Activated CD8-positive, alpha-beta memory T cell treated with anti-CD3 and anti-CD28 coated beads for 24 hours (primary cell): ENCODE results near the gene LGALS4.
"Not testable (repeated sequence)": the region's sequence is repeated elsewhere in the genome, so short reads cannot be mapped to it uniquely, and the experiment has no call there.

Source experiments
- DNase-seq: peaks from one replicate; pipeline ENCODE4 v3.0.0-alpha.2; 2020

LGALS4 gene

GRCh38 chr19:38792250-38793111 is 20.3 kb downstream of the LGALS4 start:
- peak; percentile 77 for DNase-seq

- not testable (repeated sequence) for DNase-seq
These were observed 21.2 kb downstream of the LGALS4 start for GRCh38 chr19:38791451-38792064.

DNA sequence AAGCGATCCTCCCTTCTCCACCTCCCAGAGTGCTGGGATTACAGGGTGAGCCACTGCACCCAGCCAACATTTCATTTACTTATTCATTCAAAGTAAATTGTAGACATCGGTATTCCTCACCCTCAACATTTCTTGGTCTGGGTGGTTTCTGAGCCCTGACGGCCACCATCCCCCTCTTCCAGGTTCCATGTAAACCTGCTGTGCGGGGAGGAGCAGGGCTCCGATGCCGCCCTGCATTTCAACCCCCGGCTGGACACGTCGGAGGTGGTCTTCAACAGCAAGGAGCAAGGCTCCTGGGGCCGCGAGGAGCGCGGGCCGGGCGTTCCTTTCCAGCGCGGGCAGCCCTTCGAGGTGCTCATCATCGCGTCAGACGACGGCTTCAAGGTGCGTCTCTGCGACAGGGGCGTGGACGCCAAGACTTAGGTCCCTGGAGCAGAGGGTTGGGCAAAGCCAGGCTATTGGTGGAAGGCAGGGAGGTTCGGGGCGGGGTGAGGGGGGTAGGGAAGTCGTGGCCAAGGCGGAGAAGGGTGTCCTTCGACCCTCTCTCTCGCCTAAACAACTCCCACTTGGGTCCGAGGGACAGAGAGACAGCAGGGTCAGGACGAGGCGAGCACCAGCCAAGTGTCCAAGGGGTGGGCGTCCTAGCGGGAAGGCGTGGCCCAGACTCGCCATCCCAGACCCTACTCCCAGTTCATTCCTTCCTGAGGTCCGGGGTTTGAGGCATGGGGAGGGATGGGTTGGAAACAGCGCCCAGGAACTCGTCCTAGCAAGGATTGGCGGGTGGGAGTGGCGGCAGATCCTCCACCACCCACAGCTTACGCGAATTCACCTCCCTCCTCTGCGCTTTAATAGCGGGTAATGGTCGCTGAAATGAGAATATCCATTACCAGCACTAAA is 22.0 kb downstream of the LGALS4 start:
- not testable (repeated sequence) for DNase-seq

DNA sequence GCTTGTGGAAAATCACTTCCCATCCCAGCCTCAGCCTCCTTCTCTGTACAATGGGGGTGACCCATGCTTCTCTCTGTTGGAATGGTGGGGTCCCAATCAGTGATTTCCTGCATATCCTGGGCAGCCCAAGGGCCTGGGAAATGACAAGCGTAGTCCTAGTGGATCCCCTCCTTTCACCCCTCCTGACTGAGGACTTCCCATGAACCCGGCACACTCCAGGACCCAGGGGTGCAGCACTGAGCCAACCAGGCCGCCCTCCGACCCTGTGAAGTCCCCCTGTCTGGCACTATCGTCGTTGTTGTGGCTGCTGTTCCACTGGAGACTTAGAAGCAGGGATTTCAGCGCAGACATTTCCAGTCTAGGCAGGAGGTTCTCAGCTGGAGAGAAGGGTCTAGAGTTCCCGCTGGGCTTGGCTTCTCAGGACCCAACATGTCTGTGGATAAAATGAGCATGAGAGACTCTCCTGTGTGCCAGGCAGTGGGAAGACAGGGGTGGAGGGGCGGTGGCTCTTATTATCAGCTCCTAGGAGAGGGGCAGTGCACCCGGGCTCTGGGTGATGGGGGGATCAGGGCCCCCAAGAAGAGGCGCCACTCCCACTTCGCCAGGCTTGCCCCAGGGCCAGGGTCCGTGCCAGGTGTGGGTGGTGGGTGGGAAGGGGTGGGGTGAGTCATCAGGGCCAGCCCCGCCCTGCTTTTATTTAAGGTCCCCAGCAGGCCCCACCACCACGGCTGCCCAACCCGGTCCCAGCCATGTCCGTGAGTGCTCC is 24.1 kb downstream of the LGALS4 start, which contains the start of gene LGALS7B:
TSS of gene LGALS7B (plus strand) at position 723 of the 766 bp plus-strand sequence. CDS start at position 750, 27 bp downstream.
- no peak for DNase-seq

GRCh38 chr19:38786572-38787265 is 26.0 kb downstream of the LGALS4 start:
- no peak for DNase-seq

- not testable (repeated sequence) for DNase-seq
These were observed 26.7 kb downstream of the LGALS4 start for GRCh38 chr19:38786061-38786460.

DNA sequence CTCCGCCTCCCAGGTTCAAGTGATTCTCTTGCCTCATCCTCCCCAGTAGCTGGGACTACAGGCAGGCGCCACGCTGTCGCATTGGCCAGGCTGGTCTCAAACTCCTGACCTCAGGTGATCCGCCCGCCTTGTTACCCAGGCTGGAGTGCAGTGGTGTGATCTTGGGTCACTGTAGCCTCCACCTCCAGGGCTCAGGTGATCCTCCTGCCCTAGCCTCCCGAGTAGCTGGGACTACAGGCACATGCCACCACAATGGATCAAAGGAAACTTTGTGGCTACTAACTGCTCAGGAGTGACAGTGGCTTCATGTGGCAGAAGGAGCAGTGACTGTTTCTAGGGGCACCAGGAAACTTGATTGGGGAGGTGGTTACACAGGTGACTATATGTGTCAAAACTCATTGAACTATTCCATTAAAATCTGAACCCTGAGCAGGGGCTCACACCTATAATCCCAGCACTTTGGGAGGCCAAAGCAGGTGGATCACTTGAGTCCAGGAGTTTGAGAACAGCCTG is 27.5 kb downstream of the LGALS4 start:
- no peak for DNase-seq

- no peak for DNase-seq
These were observed 28.5 kb downstream of the LGALS4 start for GRCh38 chr19:38784224-38784623.

GRCh38 chr19:38782212-38782611 is 30.5 kb downstream of the LGALS4 start:
- DNase-seq = not testable (repeated sequence)

- no peak for DNase-seq
These were observed 31.7 kb downstream of the LGALS4 start for GRCh38 chr19:38781058-38781457.

GRCh38 chr19:38780443-38780842 is 32.3 kb downstream of the LGALS4 start:
- no peak for DNase-seq

DNA sequence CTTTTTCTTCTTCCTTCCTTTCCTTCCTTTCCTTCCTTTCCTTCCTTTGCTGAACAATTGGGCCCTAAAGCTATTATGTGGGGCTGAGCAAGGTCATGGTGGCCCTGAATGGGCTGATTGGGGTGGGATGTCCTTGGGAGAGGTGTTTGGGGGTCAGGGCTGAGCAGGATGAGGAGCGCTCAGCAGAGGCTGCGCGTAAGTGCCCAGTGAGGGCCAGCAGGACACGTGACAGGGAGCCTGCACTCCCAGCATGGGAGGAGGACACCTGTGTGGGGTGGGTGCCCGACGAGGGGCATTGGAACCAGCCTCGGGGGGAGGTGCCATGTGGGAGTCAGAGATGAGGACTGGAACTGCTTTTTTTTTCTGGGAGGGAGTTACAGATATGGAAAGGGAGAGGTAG is 34.0 kb downstream of the LGALS4 start:
- no peak for DNase-seq

- no peak for DNase-seq
These were observed 38.4 kb downstream of the LGALS4 start for GRCh38 chr19:38774181-38774950.

- no peak for DNase-seq
These were observed 39.1 kb downstream of the LGALS4 start, which contains the start of gene LGALS7 for GRCh38 chr19:38773469-38774177. Gene LGALS7 (minus strand): TSS chr19:38773517. CDS start chr19:38773492, 25 bp downstream.

DNA sequence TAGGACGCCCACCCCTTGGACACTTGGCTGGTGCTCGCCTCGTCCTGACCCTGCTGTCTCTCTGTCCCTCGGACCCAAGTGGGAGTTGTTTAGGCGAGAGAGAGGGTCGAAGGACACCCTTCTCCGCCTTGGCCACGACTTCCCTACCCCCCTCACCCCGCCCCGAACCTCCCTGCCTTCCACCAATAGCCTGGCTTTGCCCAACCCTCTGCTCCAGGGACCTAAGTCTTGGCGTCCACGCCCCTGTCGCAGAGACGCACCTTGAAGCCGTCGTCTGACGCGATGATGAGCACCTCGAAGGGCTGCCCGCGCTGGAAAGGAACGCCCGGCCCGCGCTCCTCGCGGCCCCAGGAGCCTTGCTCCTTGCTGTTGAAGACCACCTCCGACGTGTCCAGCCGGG is 41.2 kb downstream of the LGALS4 start:
- DNase-seq = not testable (repeated sequence)

DNA sequence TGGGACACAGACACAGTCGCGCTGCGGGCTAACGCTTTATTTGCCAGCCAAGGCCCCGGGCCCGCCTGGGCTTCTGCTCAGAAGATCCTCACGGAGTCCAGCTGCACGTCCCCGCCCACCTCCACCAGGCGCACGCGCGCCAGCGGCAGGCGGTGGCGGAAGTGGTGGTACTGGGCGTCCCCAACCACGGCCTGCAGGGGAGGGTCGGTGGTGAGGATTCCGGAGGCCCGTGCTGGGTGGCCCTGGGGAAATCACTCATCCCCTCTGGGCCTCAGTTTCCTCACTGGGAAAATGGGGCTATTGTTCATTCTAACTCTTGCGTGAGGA is 41.8 kb downstream of the LGALS4 start:
- DNase-seq = not testable (repeated sequence)

GRCh38 chr19:38770228-38770948 is 42.4 kb downstream of the LGALS4 start:
- not testable (repeated sequence) for DNase-seq

DNA sequence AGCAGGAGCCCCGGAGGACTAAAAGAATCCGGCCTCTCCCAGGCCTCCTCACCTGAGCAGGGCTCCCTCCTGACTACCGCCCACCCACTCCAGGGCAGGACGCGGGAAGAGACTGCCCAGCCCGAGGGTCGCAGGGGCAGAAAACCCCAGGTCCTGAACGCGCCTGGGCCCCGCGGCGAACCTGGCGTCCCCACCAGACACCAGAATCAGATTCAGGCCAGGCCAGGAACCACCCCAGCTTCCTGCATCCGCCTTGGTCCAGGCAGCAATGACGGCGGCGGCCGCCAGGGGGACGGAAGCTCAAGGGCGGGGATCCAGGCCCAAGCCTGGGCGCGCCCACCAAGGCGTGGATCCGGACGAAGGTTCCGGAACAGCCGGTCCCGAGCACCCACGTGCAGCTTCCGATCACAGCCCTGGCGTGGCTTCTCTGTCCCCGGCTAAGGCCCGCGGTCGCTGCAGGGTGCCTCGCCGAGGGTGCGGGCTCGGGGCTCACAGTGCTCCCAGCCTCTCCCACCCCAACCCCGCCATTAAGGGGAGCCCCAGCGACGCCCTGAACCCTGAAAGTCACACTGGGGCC is 43.0 kb downstream of the LGALS4 start:
- DNase-seq = peak; percentile 98
